GM12878 (cell line): Measurements from ENCODE around the gene SEC24D. TPM values are rescaled to one million over a fixed set of nuclear protein-coding genes. Genes with fewer than 3 reads are reported as not detected.

ENCODE experiments used
- ATAC-seq: fragments of 200-7000 bp; cut with Tn5 transposase; 3 replicates; pipeline ENCODE4 v1.9.1; 2020; ENCODE audit warnings: mild to moderate bottlenecking, moderate library complexity
- BruUV-seq: library from RNA; stranded (reverse); fragments of 400-500 nt; replicated peaks from 2 replicates; lab custom pipeline; 2021; lab: Mats Ljungman, UMichigan
- CTCF ChIA-PET: fragments of 300-600 bp; sonication (Branson Sonifier 250); formaldehyde crosslinking; extraction: SDS; loops from one replicate; lab custom pipeline; 2021; ENCODE audit warnings: inconsistent platforms; lab: Yijun Ruan, JAX
- POLR2A ChIA-PET: fragments of 350-600 bp; formaldehyde crosslinking; extraction: SDS; loops from one replicate; lab custom pipeline; 2021; ENCODE audit warnings: inconsistent platforms; lab: Charles Lee
- RAD21 ChIA-PET: fragments of 300-600 bp; sonication (Branson Sonifier 250); formaldehyde crosslinking; loops from one replicate; lab custom pipeline; 2023; ENCODE audit warnings: antibody characterized with exemption; ENCODE audit not compliant: unreplicated experiment; lab: Charles Lee
- SMC1A ChIA-PET: fragments of 300-600 bp; sonication (Branson Sonifier 250); formaldehyde crosslinking; loops from one replicate; lab custom pipeline; 2023; ENCODE audit not compliant: unreplicated experiment, uncharacterized antibody; lab: Charles Lee
- DNase-seq: peaks from one replicate; pipeline ENCODE4 v3.0.0-alpha.2; 2011; ENCODE audit warnings: low read depth, low spot score
- FAIRE-seq: peaks from 3 replicates; lab custom pipeline; 2011; peaks lifted over from hg19 to GRCh38; lab: Jason Lieb, UNC
- H2AFZ ChIP-seq: 2 replicates; pipeline ENCODE4 v1.6.0; 2011; ENCODE audit warnings: low read depth, low read length, control low read depth; ENCODE audit not compliant: control insufficient read depth
- H3K27ac ChIP-seq: 2 replicates; pipeline ENCODE4 v1.5.1; 2011; ENCODE audit warnings: control low read depth; ENCODE audit not compliant: control insufficient read depth, insufficient read depth
- H3K27me3 ChIP-seq, 2 experiments: replicated peaks in 1 of 2; 2 replicates each; pipeline versions ENCODE4 v1.6.0 to v1.6.1; 2011; ENCODE audit warnings: low read length in 1 of 2; ENCODE audit not compliant: control insufficient read depth in 2 of 2, insufficient read depth in 2 of 2
- H3K36me3 ChIP-seq, 2 experiments: 2 replicates each; pipeline ENCODE4 v1.5.1; 2011; ENCODE audit warnings: low read length in 1 of 2; ENCODE audit not compliant: control insufficient read depth in 2 of 2, insufficient read depth in 2 of 2
- H3K4me1 ChIP-seq: 2 replicates; pipeline ENCODE4 v1.6.1; 2011; ENCODE audit warnings: mild to moderate bottlenecking, low read length, moderate library complexity, mixed read lengths; ENCODE audit not compliant: control insufficient read depth, insufficient read depth
- H3K4me2 ChIP-seq: 2 replicates; pipeline ENCODE4 v1.6.0; 2011; ENCODE audit warnings: control low read depth; ENCODE audit not compliant: control insufficient read depth, insufficient read depth
- H3K4me3 ChIP-seq: fragments of 200-600 bp; sonication (generic); 2 replicates; pipeline ENCODE4 v1.5.1; 2016
- H3K79me2 ChIP-seq: 2 replicates; pipeline ENCODE4 v1.6.0; 2011; ENCODE audit warnings: low read length; ENCODE audit not compliant: control insufficient read depth, insufficient read depth
- H3K9ac ChIP-seq: 2 replicates; pipeline ENCODE4 v1.8.0; 2011; ENCODE audit warnings: low read length, control low read depth, mixed read lengths; ENCODE audit not compliant: control insufficient read depth, insufficient read depth
- H3K9me3 ChIP-seq: replicated peaks from 3 replicates; pipeline ENCODE4 v1.5.1; 2011; ENCODE audit warnings: mild to moderate bottlenecking, low read length; ENCODE audit not compliant: control insufficient read depth, insufficient read depth
- H4K20me1 ChIP-seq: 2 replicates; pipeline ENCODE4 v1.6.0; 2011; ENCODE audit not compliant: control insufficient read depth, insufficient read depth
- BRCA1 ChIP-seq: IDR thresholded peaks from 2 replicates; pipeline ENCODE4 v1.6.1; 2011; ENCODE audit warnings: low read depth, low read length, improper control_type of control experiment
- CBX3 ChIP-seq: fragments of 200-600 bp; sonication (generic); IDR thresholded peaks from 2 replicates; pipeline ENCODE4 v1.6.1; 2016; ENCODE audit warnings: low read depth, borderline replicate concordance
- CBX5 ChIP-seq: sonication (generic); IDR thresholded peaks from 2 replicates; pipeline ENCODE4 v1.6.1; 2016; ENCODE audit warnings: low read depth, moderate library complexity, mild to moderate bottlenecking, inconsistent platforms
- SKIL ChIP-seq: fragments of 450-650 bp; IDR thresholded peaks from 2 replicates; pipeline ENCODE4 v1.6.1; 2017; ENCODE audit warnings: mild to moderate bottlenecking, low read depth, inconsistent platforms; ENCODE audit not compliant: poor library complexity, severe bottlenecking
- TARDBP ChIP-seq: IDR thresholded peaks from 2 replicates; pipeline ENCODE4 v1.6.1; 2016; ENCODE audit warnings: borderline replicate concordance
- YBX1 ChIP-seq: fragments of 450-650 bp; IDR thresholded peaks from 2 replicates; pipeline ENCODE4 v1.6.1; 2016; ENCODE audit warnings: antibody characterized with exemption
- WGBS: methylation state at CpG from one replicate; pipeline ENCODE4 v1.1.6; 2016; ENCODE audit warnings: low lambda C conversion rate; ENCODE audit not compliant: insufficient replicate concordance, insufficient coverage; ENCODE audit errors: missing lambda C conversion rate; 5-methylcytosine and 5-hydroxymethylcytosine counted together
- in situ Hi-C: fragments of 300-500 bp; cut with MboI; formaldehyde crosslinking; loops from 9 replicates; pipeline ENCODE4 v1.14.3; 2018; ENCODE audit warnings: mixed read lengths
- intact Hi-C: fragments of 100-400 bp; cut with micrococcal nuclease; formaldehyde crosslinking; loops from one replicate; pipeline ENCODE4 v1.14.2; 2022; ENCODE audit not compliant: unreplicated experiment
- polyA plus RNA-seq, 11 experiments: library from polyadenylated mRNA; depleted of rRNA in 4 of 11; unstranded in 6 of 11; stranded (reverse) in 5 of 11; fragments of >200 nt; fragmentation: Nextera tagmentation in 4 of 11; fragmentation: Illumina TruSeq in 1 of 11; extraction: Ambion mirVana in 4 of 11; extraction: Trizol in 1 of 11; gene quantifications; 1 replicate in 1 of 11; 2 replicates in 10 of 11; pipeline versions ENCODE4 v1.2.1 to v1.2.3, GENCODE V29; 2011 to 2016; ENCODE audit warnings: inconsistent platforms in 2 of 11, missing spikeins in 2 of 11, low read depth in 1 of 11
- total RNA-seq, 4 experiments: library from RNA; depleted of rRNA in 3 of 4; stranded (reverse); fragments of >200 nt in 3 of 4; fragmentation: Illumina TruSeq in 1 of 4; extraction: Trizol in 1 of 4; gene quantifications; 2 replicates each; pipeline versions ENCODE4 v1.2.1 to v1.2.3, GENCODE V29; 2013 to 2021

The SEC24D gene
- total and polyA plus RNA-seq, 10 of the 15 experiments (the other 5 are each of a cell fraction or from before 2014, with no cell fraction given): 12.8 to 61.9 (median 25.6) TPM

- TF ChIP-seq TARDBP: no peak
- TF ChIP-seq BRCA1: no peak
- TF ChIP-seq SKIL: no peak
- TF ChIP-seq CBX5: no peak
Observed at GRCh38 chr4:118716304-118716703, 119.6 kb downstream of the SEC24D start (continued).

- Histone ChIP-seq H3K36me3 (peaks cover 0 to 3% of the 10 kb centered on the region in 2 experiments; a peak in 2 of 4 replicates), H3K27ac (no peak overlapping the region), H3K9me3 (no peaks in the 10 kb centered on the region), H3K4me3 (no peak overlapping the region), H3K9ac (no peak overlapping the region), H4K20me1 (no peaks in the 10 kb centered on the region), H3K4me1 (no peaks in the 10 kb centered on the region), H3K27me3 (no peaks in the 10 kb centered on the region), H3K4me2 (no peak overlapping the region), H3K79me2 (no peaks in the 10 kb centered on the region), H2AFZ (no peak overlapping the region)
- no peak for FAIRE-seq
- RAD21 ChIA-PET: no interaction called here
- no peak for DNase-seq
- no TSS peak for BruUV-seq
- CTCF ChIA-PET: interaction anchor here (1.7 kb wide), 1 partner anchor 12 kb away, joined by 3 read pairs; no protein-coding TSS in a partner anchor
- in situ Hi-C loops (no loop called here), intact Hi-C loops (no loop called here)
- TF ChIP-seq CBX3 (no peak), CBX5 (no peak), YBX1 (no peak)
- SMC1A ChIA-PET: interaction anchor here (1.1 to 1.3 kb wide), 2 partner anchors 19 to 57 kb away, joined by 4 read pairs; no protein-coding TSS in a partner anchor
- WGBS: 97% methylated on average over 4 of the region's 4 CpGs
- POLR2A ChIA-PET: no interaction called here
- ATAC-seq: no peak
Observed at GRCh38 chr4:118714682-118715081, 121.2 kb downstream of the SEC24D start.
